GM12878 (cell line): ENCODE results near the gene MYMK. TPM values are rescaled to one million over a fixed set of nuclear protein-coding genes. Genes with fewer than 3 reads are reported as not detected.

Experiments used
- ATAC-seq: fragments of 200-7000 bp; cut with Tn5 transposase; 3 replicates; pipeline ENCODE4 v1.9.1; 2020; ENCODE audit warnings: mild to moderate bottlenecking, moderate library complexity
- BruUV-seq: library from RNA; stranded (reverse); fragments of 400-500 nt; replicated peaks from 2 replicates; lab custom pipeline; 2021; lab: Mats Ljungman, UMichigan
- CTCF ChIA-PET: fragments of 300-600 bp; sonication (Branson Sonifier 250); formaldehyde crosslinking; extraction: SDS; loops from one replicate; lab custom pipeline; 2021; ENCODE audit warnings: inconsistent platforms; lab: Yijun Ruan, JAX
- POLR2A ChIA-PET: fragments of 350-600 bp; formaldehyde crosslinking; extraction: SDS; loops from one replicate; lab custom pipeline; 2021; ENCODE audit warnings: inconsistent platforms; lab: Charles Lee
- RAD21 ChIA-PET: fragments of 300-600 bp; sonication (Branson Sonifier 250); formaldehyde crosslinking; loops from one replicate; lab custom pipeline; 2023; ENCODE audit warnings: antibody characterized with exemption; ENCODE audit not compliant: unreplicated experiment; lab: Charles Lee
- SMC1A ChIA-PET: fragments of 300-600 bp; sonication (Branson Sonifier 250); formaldehyde crosslinking; loops from one replicate; lab custom pipeline; 2023; ENCODE audit not compliant: unreplicated experiment, uncharacterized antibody; lab: Charles Lee
- DNase-seq: peaks from one replicate; pipeline ENCODE4 v3.0.0-alpha.2; 2011; ENCODE audit warnings: low read depth, low spot score
- FAIRE-seq: peaks from 3 replicates; lab custom pipeline; 2011; peaks lifted over from hg19 to GRCh38; lab: Jason Lieb, UNC
- H2AFZ ChIP-seq: 2 replicates; pipeline ENCODE4 v1.6.0; 2011; ENCODE audit warnings: low read depth, low read length, control low read depth; ENCODE audit not compliant: control insufficient read depth
- H3K27ac ChIP-seq: 2 replicates; pipeline ENCODE4 v1.5.1; 2011; ENCODE audit warnings: control low read depth; ENCODE audit not compliant: control insufficient read depth, insufficient read depth
- H3K27me3 ChIP-seq, 2 experiments: replicated peaks in 1 of 2; 2 replicates each; pipeline versions ENCODE4 v1.6.0 to v1.6.1; 2011; ENCODE audit warnings: low read length in 1 of 2; ENCODE audit not compliant: control insufficient read depth in 2 of 2, insufficient read depth in 2 of 2
- H3K36me3 ChIP-seq, 2 experiments: 2 replicates each; pipeline ENCODE4 v1.5.1; 2011; ENCODE audit warnings: low read length in 1 of 2; ENCODE audit not compliant: control insufficient read depth in 2 of 2, insufficient read depth in 2 of 2
- H3K4me1 ChIP-seq: 2 replicates; pipeline ENCODE4 v1.6.1; 2011; ENCODE audit warnings: mild to moderate bottlenecking, low read length, moderate library complexity, mixed read lengths; ENCODE audit not compliant: control insufficient read depth, insufficient read depth
- H3K4me2 ChIP-seq: 2 replicates; pipeline ENCODE4 v1.6.0; 2011; ENCODE audit warnings: control low read depth; ENCODE audit not compliant: control insufficient read depth, insufficient read depth
- H3K4me3 ChIP-seq: fragments of 200-600 bp; sonication (generic); 2 replicates; pipeline ENCODE4 v1.5.1; 2016
- H3K79me2 ChIP-seq: 2 replicates; pipeline ENCODE4 v1.6.0; 2011; ENCODE audit warnings: low read length; ENCODE audit not compliant: control insufficient read depth, insufficient read depth
- H3K9ac ChIP-seq: 2 replicates; pipeline ENCODE4 v1.8.0; 2011; ENCODE audit warnings: low read length, control low read depth, mixed read lengths; ENCODE audit not compliant: control insufficient read depth, insufficient read depth
- H3K9me3 ChIP-seq: replicated peaks from 3 replicates; pipeline ENCODE4 v1.5.1; 2011; ENCODE audit warnings: mild to moderate bottlenecking, low read length; ENCODE audit not compliant: control insufficient read depth, insufficient read depth
- H4K20me1 ChIP-seq: 2 replicates; pipeline ENCODE4 v1.6.0; 2011; ENCODE audit not compliant: control insufficient read depth, insufficient read depth
- ASH2L ChIP-seq: fragments of 300-600, 200-600 bp; sonication (generic); IDR thresholded peaks from 2 replicates; pipeline ENCODE4 v1.6.1; 2017; ENCODE audit warnings: low read depth, mild to moderate bottlenecking, borderline replicate concordance
- ATF2 ChIP-seq: IDR thresholded peaks from 2 replicates; pipeline ENCODE4 v1.6.1; 2012; ENCODE audit warnings: low read length, inconsistent platforms
- EGR1 ChIP-seq, 2 experiments: IDR thresholded peaks; 1 replicate in 1 of 2; 2 replicates in 1 of 2; pipeline ENCODE4 v1.6.1; 2011 to 2012; ENCODE audit warnings: low read depth in 2 of 2, low read length in 2 of 2, borderline replicate concordance in 1 of 2, mild to moderate bottlenecking in 1 of 2, moderate library complexity in 1 of 2
- FOS ChIP-seq: IDR thresholded peaks from 3 replicates; pipeline ENCODE4 v1.6.1; 2011; ENCODE audit warnings: borderline replicate concordance; ENCODE audit not compliant: insufficient read length; ENCODE audit errors: extremely low read depth
- IRF4 ChIP-seq: IDR thresholded peaks from 2 replicates; pipeline ENCODE4 v1.6.1; 2011; ENCODE audit warnings: low read depth, low read length
- MEF2B ChIP-seq: fragments of 450-650 bp; IDR thresholded peaks from 2 replicates; pipeline ENCODE4 v1.6.1; 2018; ENCODE audit warnings: mild to moderate bottlenecking, moderate library complexity; ENCODE audit not compliant: partially characterized antibody, poor library complexity, severe bottlenecking
- NFYA ChIP-seq: IDR thresholded peaks from 2 replicates; pipeline ENCODE4 v1.6.1; 2011; ENCODE audit warnings: low read depth, mild to moderate bottlenecking, low read length, improper control_type of control experiment, borderline replicate concordance
- POU2F2 ChIP-seq: IDR thresholded peaks from 3 replicates; pipeline ENCODE4 v1.6.1; 2011; ENCODE audit warnings: low read depth, mild to moderate bottlenecking, low read length, borderline replicate concordance
- SIX5 ChIP-seq: IDR thresholded peaks from 2 replicates; pipeline ENCODE4 v1.6.1; 2011; ENCODE audit warnings: mild to moderate bottlenecking, low read depth, low read length, moderate library complexity; ENCODE audit not compliant: severe bottlenecking
- SPI1 ChIP-seq: IDR thresholded peaks from 2 replicates; pipeline ENCODE4 v1.6.1; 2011; ENCODE audit warnings: low read depth, mild to moderate bottlenecking, low read length, moderate library complexity, borderline replicate concordance; ENCODE audit not compliant: insufficient read depth
- SUPT20H ChIP-seq: IDR thresholded peaks from 2 replicates; pipeline ENCODE4 v1.6.1; 2011; ENCODE audit warnings: low read depth, mild to moderate bottlenecking, low read length, moderate library complexity, borderline replicate concordance; ENCODE audit not compliant: control insufficient read depth
- TBL1XR1 ChIP-seq: IDR thresholded peaks from 2 replicates; pipeline ENCODE4 v1.6.1; 2012; ENCODE audit warnings: low read depth, low read length, improper control_type of control experiment
- YBX1 ChIP-seq: fragments of 450-650 bp; IDR thresholded peaks from 2 replicates; pipeline ENCODE4 v1.6.1; 2016; ENCODE audit warnings: antibody characterized with exemption
- YY1 ChIP-seq: IDR thresholded peaks from 2 replicates; pipeline ENCODE4 v1.6.1; 2011; ENCODE audit warnings: low read depth, mild to moderate bottlenecking, low read length
- ZBTB40 ChIP-seq: fragments of 450-650 bp; IDR thresholded peaks from 2 replicates; pipeline ENCODE4 v1.6.1; 2016; ENCODE audit warnings: mild to moderate bottlenecking, moderate library complexity, borderline replicate concordance
- ZSCAN29 ChIP-seq: fragments of 450-650 bp; IDR thresholded peaks from 2 replicates; pipeline ENCODE4 v1.6.1; 2017; ENCODE audit warnings: mild to moderate bottlenecking, moderate library complexity
- WGBS: methylation state at CpG from one replicate; pipeline ENCODE4 v1.1.6; 2016; ENCODE audit warnings: low lambda C conversion rate; ENCODE audit not compliant: insufficient replicate concordance, insufficient coverage; ENCODE audit errors: missing lambda C conversion rate; 5-methylcytosine and 5-hydroxymethylcytosine counted together
- in situ Hi-C: fragments of 300-500 bp; cut with MboI; formaldehyde crosslinking; loops from 9 replicates; pipeline ENCODE4 v1.14.3; 2018; ENCODE audit warnings: mixed read lengths
- intact Hi-C: fragments of 100-400 bp; cut with micrococcal nuclease; formaldehyde crosslinking; loops from one replicate; pipeline ENCODE4 v1.14.2; 2022; ENCODE audit not compliant: unreplicated experiment
- polyA plus RNA-seq, 11 experiments: library from polyadenylated mRNA; depleted of rRNA in 4 of 11; unstranded in 6 of 11; stranded (reverse) in 5 of 11; fragments of >200 nt; fragmentation: Nextera tagmentation in 4 of 11; fragmentation: Illumina TruSeq in 1 of 11; extraction: Ambion mirVana in 4 of 11; extraction: Trizol in 1 of 11; gene quantifications; 1 replicate in 1 of 11; 2 replicates in 10 of 11; pipeline versions ENCODE4 v1.2.1 to v1.2.3, GENCODE V29; 2011 to 2016; ENCODE audit warnings: inconsistent platforms in 2 of 11, missing spikeins in 2 of 11, low read depth in 1 of 11
- total RNA-seq, 4 experiments: library from RNA; depleted of rRNA in 3 of 4; stranded (reverse); fragments of >200 nt in 3 of 4; fragmentation: Illumina TruSeq in 1 of 4; extraction: Trizol in 1 of 4; gene quantifications; 2 replicates each; pipeline versions ENCODE4 v1.2.1 to v1.2.3, GENCODE V29; 2013 to 2021

The MYMK gene
- total and polyA plus RNA-seq, 10 of the 15 experiments (the other 5 are each of a cell fraction or from before 2014, with no cell fraction given), result not detected

- H3K27ac ChIP-seq, result no peak overlapping the region
- ChIA-PET SMC1A (no interaction called here), CTCF (no interaction called here), RAD21 (no interaction called here), POLR2A (no interaction called here)
- no peak overlapping the region for H2AFZ ChIP-seq
- H3K9me3 ChIP-seq, result no peaks in the 10 kb centered on the region
- in situ Hi-C loops, result no loop called here
- DNase-seq, result no peak
- no peaks in the 10 kb centered on the region for H4K20me1 ChIP-seq
- BruUV-seq, result no TSS peak
- no peak overlapping the region for H3K4me2 ChIP-seq
- H3K4me1 ChIP-seq, result no peaks in the 10 kb centered on the region
- H3K4me3 ChIP-seq, result no peak overlapping the region
- WGBS, result 38% methylated on average over 17 of the region's 17 CpGs
- H3K79me2 ChIP-seq, result no peaks in the 10 kb centered on the region
- FAIRE-seq, result no peak
- H3K36me3 ChIP-seq, result no peaks in the 10 kb centered on the region
- ATAC-seq, result no peak
- intact Hi-C loops, result no loop called here
- no peak overlapping the region for H3K9ac ChIP-seq
- peaks cover 0 to 2% of the 10 kb centered on the region in 2 experiments; a peak in 2 of 4 replicates for H3K27me3 ChIP-seq
- TF ChIP-seq ZSCAN29, result no peak
- no peak for TF ChIP-seq POU2F2
- no peak for TF ChIP-seq ATF2
- no peak for TF ChIP-seq IRF4
- TF ChIP-seq FOS, result no peak
- no peak for TF ChIP-seq NFYA
- TF ChIP-seq SUPT20H, result no peak
- no peak for TF ChIP-seq YY1
- no peak for TF ChIP-seq SIX5
- TF ChIP-seq EGR1 (IDR thresholded peaks at IDR 0.05; ENCODE audit: borderline replicate concordance in 1 of 2, low read depth in 2 of 2, low read length in 2 of 2), result no peak
- no peak for TF ChIP-seq ASH2L
- TF ChIP-seq YBX1, result no peak
- no peak for TF ChIP-seq TBL1XR1
- no peak for TF ChIP-seq MEF2B
- TF ChIP-seq ZBTB40, result no peak
- no peak for TF ChIP-seq SPI1
Observed at GRCh38 chr9:133515615-133516255, 9.0 kb downstream of the MYMK start.
